SK-N-SH (cell line): ENCODE results near the gene OS9.

ENCODE experiments used
- CHD2 ChIP-seq: fragments of 150-350 bp; IDR thresholded peaks from 2 replicates; pipeline ENCODE4 v1.6.1; 2018; ENCODE audit warnings: low read length; ENCODE audit not compliant: partially characterized antibody
- FOXJ3 ChIP-seq: sonication (generic); formaldehyde crosslinking; IDR thresholded peaks from 2 replicates; pipeline ENCODE4 v1.5.1; 2020; ENCODE audit warnings: mild to moderate bottlenecking, missing genetic modification reagents
- GABPA ChIP-seq: IDR thresholded peaks from 2 replicates; pipeline ENCODE4 v1.4.0; 2012; ENCODE audit warnings: low read depth, mild to moderate bottlenecking
- JUND ChIP-seq: IDR thresholded peaks from 2 replicates; pipeline ENCODE4 v1.4.0; 2012
- MXI1 ChIP-seq: IDR thresholded peaks from 2 replicates; pipeline ENCODE4 v1.6.1; 2012; ENCODE audit warnings: mild to moderate bottlenecking, low read depth, low read length, improper control_type of control experiment
- NFIC ChIP-seq: IDR thresholded peaks from 2 replicates; pipeline ENCODE4 v1.4.0; 2012; ENCODE audit warnings: borderline replicate concordance
- POLR2AphosphoS5 ChIP-seq: IDR thresholded peaks from 2 replicates; pipeline ENCODE4 v1.6.1; 2012; ENCODE audit warnings: low read depth, low read length
- RAD21 ChIP-seq: IDR thresholded peaks from 2 replicates; pipeline ENCODE4 v1.6.1; 2012; ENCODE audit warnings: mild to moderate bottlenecking, low read length
- TAF1 ChIP-seq: IDR thresholded peaks from 2 replicates; pipeline ENCODE4 v1.6.1; 2012; ENCODE audit warnings: low read depth, mild to moderate bottlenecking, low read length, moderate library complexity, borderline replicate concordance
- TF ChIP-seq, protein P1 (sequence below): fragments of 200-600 bp; sonication (generic); IDR thresholded peaks from 2 replicates; pipeline ENCODE4 v1.6.1; 2017; ENCODE audit warnings: antibody characterized with exemption, mild to moderate bottlenecking, moderate library complexity
- TF ChIP-seq, protein P2 (sequence below): IDR thresholded peaks from 2 replicates; pipeline ENCODE4 v1.4.0; 2012; ENCODE audit warnings: low read depth, borderline replicate concordance

DNA sequence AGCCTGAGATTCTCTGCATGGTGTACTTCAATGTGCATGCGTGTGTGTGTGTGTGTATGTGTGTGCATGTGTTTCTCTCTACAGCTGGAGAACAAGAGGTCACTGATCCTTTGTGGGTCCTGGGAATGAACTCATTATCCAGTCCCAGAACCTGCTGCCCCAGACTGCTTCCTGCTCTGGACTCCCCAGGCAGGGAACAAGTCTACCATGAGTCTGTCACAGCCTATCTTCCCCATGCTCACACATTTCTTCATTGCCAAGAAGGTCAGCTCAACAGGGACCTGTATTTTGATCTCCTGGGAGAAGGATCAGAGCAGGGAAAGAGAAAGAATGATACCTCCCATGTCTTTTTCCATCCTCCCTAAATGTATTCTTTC is 47.5 kb downstream of the OS9 start:
- TF ChIP-seq, protein P1, sequence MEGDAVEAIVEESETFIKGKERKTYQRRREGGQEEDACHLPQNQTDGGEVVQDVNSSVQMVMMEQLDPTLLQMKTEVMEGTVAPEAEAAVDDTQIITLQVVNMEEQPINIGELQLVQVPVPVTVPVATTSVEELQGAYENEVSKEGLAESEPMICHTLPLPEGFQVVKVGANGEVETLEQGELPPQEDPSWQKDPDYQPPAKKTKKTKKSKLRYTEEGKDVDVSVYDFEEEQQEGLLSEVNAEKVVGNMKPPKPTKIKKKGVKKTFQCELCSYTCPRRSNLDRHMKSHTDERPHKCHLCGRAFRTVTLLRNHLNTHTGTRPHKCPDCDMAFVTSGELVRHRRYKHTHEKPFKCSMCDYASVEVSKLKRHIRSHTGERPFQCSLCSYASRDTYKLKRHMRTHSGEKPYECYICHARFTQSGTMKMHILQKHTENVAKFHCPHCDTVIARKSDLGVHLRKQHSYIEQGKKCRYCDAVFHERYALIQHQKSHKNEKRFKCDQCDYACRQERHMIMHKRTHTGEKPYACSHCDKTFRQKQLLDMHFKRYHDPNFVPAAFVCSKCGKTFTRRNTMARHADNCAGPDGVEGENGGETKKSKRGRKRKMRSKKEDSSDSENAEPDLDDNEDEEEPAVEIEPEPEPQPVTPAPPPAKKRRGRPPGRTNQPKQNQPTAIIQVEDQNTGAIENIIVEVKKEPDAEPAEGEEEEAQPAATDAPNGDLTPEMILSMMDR: no peak
- TF ChIP-seq JUND: no peak
- TF ChIP-seq FOXJ3 (CRISPR knock-in tag): no peak
- no peak for TF ChIP-seq NFIC
- TF ChIP-seq, protein P2, sequence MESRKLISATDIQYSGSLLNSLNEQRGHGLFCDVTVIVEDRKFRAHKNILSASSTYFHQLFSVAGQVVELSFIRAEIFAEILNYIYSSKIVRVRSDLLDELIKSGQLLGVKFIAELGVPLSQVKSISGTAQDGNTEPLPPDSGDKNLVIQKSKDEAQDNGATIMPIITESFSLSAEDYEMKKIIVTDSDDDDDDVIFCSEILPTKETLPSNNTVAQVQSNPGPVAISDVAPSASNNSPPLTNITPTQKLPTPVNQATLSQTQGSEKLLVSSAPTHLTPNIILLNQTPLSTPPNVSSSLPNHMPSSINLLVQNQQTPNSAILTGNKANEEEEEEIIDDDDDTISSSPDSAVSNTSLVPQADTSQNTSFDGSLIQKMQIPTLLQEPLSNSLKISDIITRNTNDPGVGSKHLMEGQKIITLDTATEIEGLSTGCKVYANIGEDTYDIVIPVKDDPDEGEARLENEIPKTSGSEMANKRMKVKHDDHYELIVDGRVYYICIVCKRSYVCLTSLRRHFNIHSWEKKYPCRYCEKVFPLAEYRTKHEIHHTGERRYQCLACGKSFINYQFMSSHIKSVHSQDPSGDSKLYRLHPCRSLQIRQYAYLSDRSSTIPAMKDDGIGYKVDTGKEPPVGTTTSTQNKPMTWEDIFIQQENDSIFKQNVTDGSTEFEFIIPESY: no peak
- TF ChIP-seq GABPA: no peak
- no peak for TF ChIP-seq MXI1
- no peak for TF ChIP-seq TAF1
- TF ChIP-seq RAD21: no peak
- TF ChIP-seq POLR2AphosphoS5: no peak
- no peak for TF ChIP-seq CHD2
